Measurements from ENCODE around the gene ZNHIT3. TPM values are rescaled to one million over a fixed set of nuclear protein-coding genes. Genes with fewer than 3 reads are reported as not detected.

The ZNHIT3 gene
- total RNA-seq, 1 experiment from 2014 or later = 61.9 TPM

- no peak for DNase-seq
- no peak overlapping the region for H3K27ac Mint-ChIP-seq (ENCODE audit: unreplicated experiment)
- no peak overlapping the region for H3K4me3 Mint-ChIP-seq (ENCODE audit: unreplicated experiment)
- intact Hi-C loops (cut with micrococcal nuclease; ENCODE audit: unreplicated experiment) = loop anchor here (10.0 kb wide), 1 partner anchor 933 kb away; no protein-coding TSS in a partner anchor
- no peaks in the 10 kb centered on the region for H3K9me3 Mint-ChIP-seq (ENCODE audit: unreplicated experiment)
- CTCF ChIA-PET = no interaction called here
- POLR2A ChIA-PET = no interaction called here
- Histone ChIP-seq H3K4me3 (ENCODE audit: low read depth, low read length) (no peak overlapping the region), H3K27me3 (replicated peaks; ENCODE audit: control insufficient read depth, insufficient read depth, low read length) (no peaks in the 10 kb centered on the region), H3K36me3 (ENCODE audit: control insufficient read depth, insufficient read depth, low read length) (peaks cover 4% of the 10 kb centered on the region), H3K9me3 (no peaks in the 10 kb centered on the region), H3K4me1 (no peaks in the 10 kb centered on the region)
- peaks cover 83% of the 10 kb centered on the region for H3K36me3 Mint-ChIP-seq (ENCODE audit: insufficient read depth, unreplicated experiment)
- TF ChIP-seq, protein P1, sequence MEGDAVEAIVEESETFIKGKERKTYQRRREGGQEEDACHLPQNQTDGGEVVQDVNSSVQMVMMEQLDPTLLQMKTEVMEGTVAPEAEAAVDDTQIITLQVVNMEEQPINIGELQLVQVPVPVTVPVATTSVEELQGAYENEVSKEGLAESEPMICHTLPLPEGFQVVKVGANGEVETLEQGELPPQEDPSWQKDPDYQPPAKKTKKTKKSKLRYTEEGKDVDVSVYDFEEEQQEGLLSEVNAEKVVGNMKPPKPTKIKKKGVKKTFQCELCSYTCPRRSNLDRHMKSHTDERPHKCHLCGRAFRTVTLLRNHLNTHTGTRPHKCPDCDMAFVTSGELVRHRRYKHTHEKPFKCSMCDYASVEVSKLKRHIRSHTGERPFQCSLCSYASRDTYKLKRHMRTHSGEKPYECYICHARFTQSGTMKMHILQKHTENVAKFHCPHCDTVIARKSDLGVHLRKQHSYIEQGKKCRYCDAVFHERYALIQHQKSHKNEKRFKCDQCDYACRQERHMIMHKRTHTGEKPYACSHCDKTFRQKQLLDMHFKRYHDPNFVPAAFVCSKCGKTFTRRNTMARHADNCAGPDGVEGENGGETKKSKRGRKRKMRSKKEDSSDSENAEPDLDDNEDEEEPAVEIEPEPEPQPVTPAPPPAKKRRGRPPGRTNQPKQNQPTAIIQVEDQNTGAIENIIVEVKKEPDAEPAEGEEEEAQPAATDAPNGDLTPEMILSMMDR (IDR thresholded peaks at IDR 0.05; ENCODE audit: insufficient read depth in 1 of 2, low read depth in 1 of 2, low read length in 1 of 2, severe bottlenecking in 1 of 2, unreplicated experiment in 1 of 2) = no peak
- peaks cover 7% of the 10 kb centered on the region for H3K4me1 Mint-ChIP-seq (ENCODE audit: low read depth, unreplicated experiment)
- BruUV-seq (replicated peaks) = no TSS peak
- H3K27me3 Mint-ChIP-seq (ENCODE audit: insufficient read depth, unreplicated experiment) = no peaks in the 10 kb centered on the region
These were observed 41.3 kb downstream of the ZNHIT3 start for GRCh38 chr17:36527621-36528250.

DNA sequence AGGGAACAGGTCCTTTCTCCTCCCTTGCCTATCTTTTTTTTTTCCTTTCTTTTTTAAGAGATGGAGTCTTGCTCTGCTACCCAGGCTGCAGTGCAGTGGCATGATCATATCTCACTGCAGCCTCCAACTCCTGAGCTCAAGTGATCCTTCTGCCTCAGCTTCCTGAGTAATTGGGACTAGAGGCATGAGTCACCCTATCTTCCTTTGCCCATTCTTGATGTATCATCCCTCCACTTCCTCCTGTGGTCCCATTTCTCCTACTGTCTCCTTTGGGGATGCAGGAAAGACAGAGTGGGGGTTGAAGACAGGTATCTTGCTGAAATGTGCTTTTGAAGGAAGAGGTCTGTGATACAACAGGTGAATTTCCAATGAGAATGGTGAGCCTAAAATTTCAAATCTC lies 42.6 kb downstream of the ZNHIT3 start:
- Mint-ChIP-seq H3K36me3 (ENCODE audit: insufficient read depth, unreplicated experiment) (peaks cover 83% of the 10 kb centered on the region), H3K27me3 (ENCODE audit: insufficient read depth, unreplicated experiment) (no peaks in the 10 kb centered on the region), H3K9me3 (ENCODE audit: unreplicated experiment) (no peaks in the 10 kb centered on the region), H3K4me1 (ENCODE audit: low read depth, unreplicated experiment) (peaks cover 13% of the 10 kb centered on the region), H3K27ac (ENCODE audit: unreplicated experiment) (no peak overlapping the region), H3K4me3 (ENCODE audit: unreplicated experiment) (no peak overlapping the region)
- Histone ChIP-seq H3K4me3 (ENCODE audit: low read depth, low read length) (no peak overlapping the region), H3K4me1 (peaks cover 10% of the 10 kb centered on the region), H3K36me3 (ENCODE audit: control insufficient read depth, insufficient read depth, low read length) (peaks cover 4% of the 10 kb centered on the region), H3K9me3 (no peaks in the 10 kb centered on the region), H3K27me3 (replicated peaks; ENCODE audit: control insufficient read depth, insufficient read depth, low read length) (no peaks in the 10 kb centered on the region)
- no TSS peak for BruUV-seq (replicated peaks)
- intact Hi-C loops (cut with micrococcal nuclease; ENCODE audit: unreplicated experiment) = loop anchor here (10.0 kb wide), 1 partner anchor 934 kb away; no protein-coding TSS in a partner anchor
- POLR2A ChIA-PET = no interaction called here
- TF ChIP-seq, protein P1 (IDR thresholded peaks at IDR 0.05; ENCODE audit: insufficient read depth in 1 of 2, low read depth in 1 of 2, low read length in 1 of 2, severe bottlenecking in 1 of 2, unreplicated experiment in 1 of 2) = no peak
- DNase-seq = no peak
- CTCF ChIA-PET = no interaction called here

DNA sequence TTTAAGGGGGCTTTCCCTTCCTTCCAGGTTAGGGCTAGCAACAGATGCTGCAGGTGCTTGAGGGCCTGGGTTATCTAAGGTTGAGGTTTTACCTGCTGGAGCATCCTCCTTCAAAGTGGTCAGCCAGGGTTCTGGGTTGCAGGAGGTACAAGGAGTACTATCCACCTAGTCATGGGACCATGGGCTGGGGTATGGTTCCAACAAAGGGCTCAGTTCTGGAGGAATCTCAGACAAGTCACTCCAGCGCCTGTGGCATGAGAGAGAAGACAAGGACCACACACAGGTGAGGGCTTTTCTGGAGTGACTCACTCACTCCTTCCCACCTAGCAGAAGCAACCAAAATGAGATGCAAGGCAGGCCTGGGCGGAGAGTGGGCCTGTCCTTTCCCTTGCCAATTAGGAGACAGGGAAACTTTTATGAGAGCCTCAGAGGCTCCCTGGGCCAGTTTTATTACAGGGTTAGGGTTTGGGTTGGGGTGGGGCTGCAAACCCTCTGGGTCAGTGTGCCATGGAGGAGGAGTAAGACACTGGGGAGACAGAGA lies 46.0 kb downstream of the ZNHIT3 start:
- no peaks in the 10 kb centered on the region for H3K27me3 ChIP-seq (replicated peaks; ENCODE audit: control insufficient read depth, insufficient read depth, low read length)
- Mint-ChIP-seq H3K27me3 (ENCODE audit: insufficient read depth, unreplicated experiment) (no peaks in the 10 kb centered on the region), H3K4me1 (ENCODE audit: low read depth, unreplicated experiment) (peaks cover 13% of the 10 kb centered on the region), H3K9me3 (ENCODE audit: unreplicated experiment) (no peaks in the 10 kb centered on the region), H3K4me3 (ENCODE audit: unreplicated experiment) (peak overlapping the region; percentile 58), H3K36me3 (ENCODE audit: insufficient read depth, unreplicated experiment) (peaks cover 83% of the 10 kb centered on the region), H3K27ac (ENCODE audit: unreplicated experiment) (peak overlapping the region; percentile 73)
- no peak for DNase-seq
- TF ChIP-seq, protein P1 (IDR thresholded peaks at IDR 0.05; ENCODE audit: insufficient read depth in 1 of 2, low read depth in 1 of 2, low read length in 1 of 2, severe bottlenecking in 1 of 2, unreplicated experiment in 1 of 2) = no peak
- H3K36me3 ChIP-seq (ENCODE audit: control insufficient read depth, insufficient read depth, low read length) = peaks cover 2% of the 10 kb centered on the region
- no peaks in the 10 kb centered on the region for H3K9me3 ChIP-seq
- H3K4me3 ChIP-seq (ENCODE audit: low read depth, low read length) = no peak overlapping the region
- H3K4me1 ChIP-seq = peaks cover 10% of the 10 kb centered on the region
- BruUV-seq (replicated peaks) = no TSS peak
- intact Hi-C loops (cut with micrococcal nuclease; ENCODE audit: unreplicated experiment) = no loop called here
- ChIA-PET CTCF (no interaction called here), POLR2A (interaction anchor here (0.5 kb wide), 1 partner anchor 114 kb away, joined by 3 read pairs; no protein-coding TSS in a partner anchor)

All from Caco-2 (cell line).